ENCODE data around the gene PRKG2.
"Not testable (repeated sequence)": the region's sequence is repeated elsewhere in the genome, so short reads cannot be mapped to it uniquely, and the experiment has no call there.

PRKG2 gene

DNA sequence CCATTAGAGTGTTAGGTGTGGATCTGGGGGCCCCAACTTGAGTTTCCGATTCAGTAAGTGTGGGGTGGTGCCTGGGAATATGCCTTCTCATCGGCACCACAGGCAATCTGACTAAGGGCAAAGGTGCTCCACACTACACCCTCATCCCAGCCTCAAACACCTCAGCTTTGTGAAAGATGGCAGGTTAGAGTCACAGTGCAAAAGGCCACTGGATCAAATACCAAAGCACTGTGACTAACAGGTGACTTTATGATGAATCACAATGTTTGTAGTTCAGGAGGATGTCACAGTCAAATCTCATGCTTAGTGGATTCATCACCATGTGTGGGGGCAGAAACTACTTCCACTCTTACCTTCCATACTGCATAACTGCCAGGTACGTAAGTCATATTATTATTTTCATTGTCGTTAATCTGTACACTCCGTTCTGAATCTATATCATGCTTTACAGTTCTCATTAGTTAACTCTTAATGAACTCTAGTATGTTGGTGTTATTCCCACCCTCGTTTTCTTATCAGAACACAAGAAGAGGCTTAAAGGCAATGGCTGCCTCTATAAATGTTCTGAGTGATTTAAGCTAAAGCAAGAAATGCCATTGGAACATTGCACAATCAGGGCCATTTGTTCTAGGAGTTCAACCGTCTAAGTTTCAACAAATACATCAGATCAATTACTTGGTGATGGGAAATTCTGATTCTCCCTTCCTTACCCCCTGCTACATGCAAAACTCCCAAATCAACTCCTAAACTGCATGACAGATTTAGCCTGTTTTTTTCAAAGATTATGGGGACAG, 50.2 kb downstream of the PRKG2 start:
- no peak overlapping the region for H3K9ac ChIP-seq
- H3K4me1 ChIP-seq, result no peaks in the 10 kb centered on the region
- no peak overlapping the region for H3K4me3 ChIP-seq (ENCODE audit: low read depth, low read length)
- H3K4me2 ChIP-seq (ENCODE audit: low read length), result no peak overlapping the region
- no peak overlapping the region for H3K27ac ChIP-seq
- H3K36me3 ChIP-seq (ENCODE audit: control insufficient read depth, insufficient read depth, low read length), result no peaks in the 10 kb centered on the region
- no peaks in the 10 kb centered on the region for H3K27me3 ChIP-seq (ENCODE audit: control insufficient read depth, insufficient read depth, low read length)
- H3K79me2 ChIP-seq, result no peaks in the 10 kb centered on the region
- H2AFZ ChIP-seq, result no peak overlapping the region
- no peaks in the 10 kb centered on the region for H3K9me3 ChIP-seq (ENCODE audit: control insufficient read depth, low read length)
- no peak for TF ChIP-seq CTCF (IDR thresholded peaks at IDR 0.05)

GRCh38 chr4:81164126-81164525, 50.9 kb downstream of the PRKG2 start:
- Histone ChIP-seq H3K27me3 (ENCODE audit: control insufficient read depth, insufficient read depth, low read length) (no peaks in the 10 kb centered on the region), H3K36me3 (ENCODE audit: control insufficient read depth, insufficient read depth, low read length) (no peaks in the 10 kb centered on the region), H3K4me3 (ENCODE audit: low read depth, low read length) (no peak overlapping the region), H3K79me2 (no peaks in the 10 kb centered on the region), H3K9me3 (ENCODE audit: control insufficient read depth, low read length) (no peaks in the 10 kb centered on the region), H3K4me1 (no peaks in the 10 kb centered on the region), H3K4me2 (ENCODE audit: low read length) (no peak overlapping the region), H3K9ac (no peak overlapping the region), H2AFZ (no peak overlapping the region), H3K27ac (no peak overlapping the region)
- TF ChIP-seq CTCF (IDR thresholded peaks at IDR 0.05), result no peak

- H3K27me3 ChIP-seq (ENCODE audit: control insufficient read depth, insufficient read depth, low read length), result no peaks in the 10 kb centered on the region
Observed at GRCh38 chr4:81162752-81163458, 52.1 kb downstream of the PRKG2 start.

DNA sequence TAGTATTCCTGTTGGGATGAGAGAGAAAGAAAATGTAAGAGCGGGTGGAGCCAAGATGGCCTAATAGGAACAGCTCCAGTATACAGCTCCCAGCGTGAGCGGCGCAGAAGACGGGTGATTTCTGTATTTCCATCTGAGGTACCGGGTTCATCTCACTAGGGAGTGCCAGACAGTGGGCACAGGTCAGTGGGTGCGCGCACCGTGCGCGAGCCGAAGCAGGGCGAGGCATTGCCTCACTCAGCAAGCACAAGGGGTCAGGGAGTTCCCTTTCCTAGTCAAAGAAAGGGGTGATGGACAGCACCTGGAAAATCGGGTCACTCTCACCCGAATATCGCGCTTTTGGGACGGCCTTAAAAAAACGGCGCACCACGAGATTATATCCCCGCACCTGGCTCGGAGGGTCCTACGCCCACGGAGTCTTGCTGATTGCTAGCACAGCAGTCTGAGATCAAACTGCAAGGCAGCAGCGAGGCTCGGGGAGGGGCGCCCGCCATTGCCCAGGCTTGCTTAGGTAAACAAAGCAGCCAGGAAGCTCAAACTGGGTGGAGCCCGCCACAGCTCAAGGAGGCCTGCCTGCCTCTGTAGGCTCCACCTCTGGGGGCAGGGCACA, 61.2 kb downstream of the PRKG2 start:
- not testable (repeated sequence) for H2AFZ ChIP-seq; H3K4me1 ChIP-seq; H3K36me3 ChIP-seq (ENCODE audit: control insufficient read depth, insufficient read depth, low read length); H3K27me3 ChIP-seq (ENCODE audit: control insufficient read depth, insufficient read depth, low read length); H3K79me2 ChIP-seq; H3K9me3 ChIP-seq (ENCODE audit: control insufficient read depth, low read length); H3K4me2 ChIP-seq (ENCODE audit: low read length); H3K27ac ChIP-seq; H3K9ac ChIP-seq; H3K4me3 ChIP-seq (ENCODE audit: low read depth, low read length)

More at GRCh38 chr4:81162752-81163458, 52.1 kb downstream of the PRKG2 start:
- Histone ChIP-seq H3K27ac (no peak overlapping the region), H3K4me2 (ENCODE audit: low read length) (no peak overlapping the region), H2AFZ (no peak overlapping the region), H3K4me1 (no peaks in the 10 kb centered on the region), H3K36me3 (ENCODE audit: control insufficient read depth, insufficient read depth, low read length) (no peaks in the 10 kb centered on the region), H3K79me2 (no peaks in the 10 kb centered on the region), H3K9me3 (ENCODE audit: control insufficient read depth, low read length) (no peaks in the 10 kb centered on the region), H3K9ac (no peak overlapping the region), H3K4me3 (ENCODE audit: low read depth, low read length) (no peak overlapping the region)
- no peak for TF ChIP-seq CTCF (IDR thresholded peaks at IDR 0.05)
